ENCODE data around the gene ATP2C2. TPM values are rescaled to one million over a fixed set of nuclear protein-coding genes. Genes with fewer than 3 reads are reported as not detected.
"Not testable (repeated sequence)": the region's sequence is repeated elsewhere in the genome, so short reads cannot be mapped to it uniquely, and the experiment has no call there.

The ATP2C2 gene
- polyA plus RNA-seq, 1 donor (not counting 4 experiments of a cell fraction or from before 2014, with no cell fraction given), result 0.96 TPM

DNA sequence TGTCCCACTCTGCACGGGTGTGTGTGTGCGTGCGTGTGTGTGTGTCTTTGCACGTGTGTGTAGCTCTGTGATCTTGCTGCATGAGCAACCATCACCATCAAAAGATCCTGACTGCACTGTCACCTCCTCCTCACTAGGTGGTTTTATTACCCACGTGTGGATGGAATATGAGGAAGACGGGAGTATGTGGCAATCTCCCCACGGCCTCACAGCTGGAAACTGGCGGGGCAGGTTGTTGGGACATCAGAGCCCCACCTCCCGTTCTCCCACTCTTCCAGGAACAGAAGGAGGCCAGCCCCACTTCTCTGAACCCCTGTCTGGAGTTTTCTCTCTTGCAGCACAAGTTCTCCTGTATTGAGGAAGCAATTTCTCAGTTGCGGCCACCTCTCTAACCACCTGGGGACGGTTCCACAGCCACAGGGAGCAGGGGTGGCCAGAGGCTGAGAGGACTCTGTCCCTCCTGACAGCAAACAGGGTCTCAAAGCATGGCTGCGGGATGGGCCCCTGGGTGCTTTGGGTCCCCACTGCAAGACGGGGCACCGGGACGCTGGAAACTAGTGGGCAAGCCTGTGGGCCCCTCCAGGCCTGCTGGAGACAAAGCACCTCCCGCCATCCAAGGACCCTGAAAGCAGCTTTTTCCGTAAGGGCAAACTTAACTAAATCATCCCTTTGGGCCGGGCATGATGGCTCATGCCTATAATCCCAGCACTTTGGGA is 27.9 kb upstream of the ATP2C2 start:
- Histone ChIP-seq H4K20me1 (ENCODE audit: control insufficient read depth, extremely low read depth, insufficient read depth, low read length) (no peaks in the 10 kb centered on the region), H3K4me3 (ENCODE audit: control insufficient read depth in 2 of 3, extremely low read depth in 1 of 3, insufficient read depth in 2 of 3, low read depth in 1 of 3, low read length in 3 of 3) (no peak overlapping the region), H3K4me1 (ENCODE audit: control insufficient read depth, extremely low read depth, insufficient read depth, low read length) (no peaks in the 10 kb centered on the region), H3K9me3 (ENCODE audit: control insufficient read depth, low read depth, low read length) (no peaks in the 10 kb centered on the region), H2AFZ (ENCODE audit: control insufficient read depth, low read length) (no peak overlapping the region), H3K9me1 (ENCODE audit: control insufficient read depth, extremely low read depth, insufficient read depth, low read length) (no peaks in the 10 kb centered on the region), H3K79me2 (ENCODE audit: control insufficient read depth, insufficient read depth, low read length) (no peaks in the 10 kb centered on the region), H3K9ac (ENCODE audit: control insufficient read depth, extremely low read depth, insufficient read depth, low read length) (no peak overlapping the region), H3K4me2 (ENCODE audit: control insufficient read depth, extremely low read depth, insufficient read depth, low read depth, low read length) (no peak overlapping the region), H3K36me3 (ENCODE audit: control insufficient read depth in 2 of 2, extremely low read depth in 1 of 2, insufficient read depth in 2 of 2, low read length in 2 of 2) (no peaks in the 10 kb centered on the region), H3K27ac (ENCODE audit: control insufficient read depth, insufficient read depth, low read length) (no peak overlapping the region), H3K27me3 (ENCODE audit: control insufficient read depth, extremely low read depth, insufficient read depth, low read length) (peaks cover 6% of the 10 kb centered on the region)
- no peak for TF ChIP-seq EZH2 (IDR thresholded peaks at IDR 0.05; ENCODE audit: low read length)
- TF ChIP-seq, protein P1, sequence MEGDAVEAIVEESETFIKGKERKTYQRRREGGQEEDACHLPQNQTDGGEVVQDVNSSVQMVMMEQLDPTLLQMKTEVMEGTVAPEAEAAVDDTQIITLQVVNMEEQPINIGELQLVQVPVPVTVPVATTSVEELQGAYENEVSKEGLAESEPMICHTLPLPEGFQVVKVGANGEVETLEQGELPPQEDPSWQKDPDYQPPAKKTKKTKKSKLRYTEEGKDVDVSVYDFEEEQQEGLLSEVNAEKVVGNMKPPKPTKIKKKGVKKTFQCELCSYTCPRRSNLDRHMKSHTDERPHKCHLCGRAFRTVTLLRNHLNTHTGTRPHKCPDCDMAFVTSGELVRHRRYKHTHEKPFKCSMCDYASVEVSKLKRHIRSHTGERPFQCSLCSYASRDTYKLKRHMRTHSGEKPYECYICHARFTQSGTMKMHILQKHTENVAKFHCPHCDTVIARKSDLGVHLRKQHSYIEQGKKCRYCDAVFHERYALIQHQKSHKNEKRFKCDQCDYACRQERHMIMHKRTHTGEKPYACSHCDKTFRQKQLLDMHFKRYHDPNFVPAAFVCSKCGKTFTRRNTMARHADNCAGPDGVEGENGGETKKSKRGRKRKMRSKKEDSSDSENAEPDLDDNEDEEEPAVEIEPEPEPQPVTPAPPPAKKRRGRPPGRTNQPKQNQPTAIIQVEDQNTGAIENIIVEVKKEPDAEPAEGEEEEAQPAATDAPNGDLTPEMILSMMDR (optimal IDR thresholded peaks at IDR 0.05 in 1 of 3, IDR thresholded peaks at IDR 0.05 in 1 of 3, conservative IDR thresholded peaks at IDR 0.05 in 1 of 3; ENCODE audit: extremely low read depth in 1 of 3, insufficient read depth in 2 of 3, low read length in 3 of 3), result peak; percentile 15 to 42 (median 29)
- DNase-seq (ENCODE audit: low read depth, low spot score), result no peak
- no peak for FAIRE-seq
- dilution Hi-C loops (cut with MboI; ENCODE audit: extremely low pct_ligation_motif_present, low sequenced_read_pairs), result no loop called here

DNA sequence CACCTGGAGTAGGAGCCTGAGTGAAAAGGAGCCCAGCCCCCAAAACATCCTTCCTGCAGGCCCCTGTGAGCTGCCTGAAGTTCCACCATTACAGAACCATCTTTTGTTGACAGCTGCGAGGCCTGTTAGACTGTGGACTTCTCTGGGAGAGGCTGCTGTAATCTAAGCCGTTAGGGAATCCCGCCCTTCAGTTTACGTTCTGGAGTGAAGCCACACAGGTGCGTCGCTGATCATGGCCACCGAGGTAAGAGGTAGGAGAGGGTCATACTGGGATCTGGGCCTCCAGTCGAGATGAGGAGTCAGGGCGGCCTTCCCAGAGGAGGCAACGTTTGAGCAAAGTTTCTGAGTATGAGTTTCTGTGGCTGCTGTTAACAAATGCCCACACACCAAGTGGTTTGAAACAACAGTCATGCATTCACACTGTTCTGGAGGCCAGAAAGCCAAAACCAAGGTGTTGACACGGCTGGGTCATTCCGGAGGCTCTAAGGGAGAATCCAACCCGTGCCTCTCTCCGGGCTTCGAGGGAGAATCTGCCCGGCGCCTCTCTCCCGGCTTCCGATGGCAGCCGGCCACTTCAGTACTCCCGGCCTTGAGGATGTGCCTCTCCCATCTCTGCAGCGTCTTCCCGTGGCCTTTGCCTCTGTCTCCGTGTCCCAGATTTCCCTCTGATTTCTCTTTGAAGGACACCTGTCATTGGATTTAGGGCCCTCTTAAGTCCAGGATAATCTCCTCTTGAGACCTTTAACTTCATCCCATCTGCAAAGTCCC is 26.6 kb upstream of the ATP2C2 start:
- TF ChIP-seq EZH2 (IDR thresholded peaks at IDR 0.05; ENCODE audit: low read length), result no peak
- TF ChIP-seq, protein P1 (optimal IDR thresholded peaks at IDR 0.05 in 1 of 3, IDR thresholded peaks at IDR 0.05 in 1 of 3, conservative IDR thresholded peaks at IDR 0.05 in 1 of 3; ENCODE audit: extremely low read depth in 1 of 3, insufficient read depth in 2 of 3, low read length in 3 of 3), result no peak
- no peaks in the 10 kb centered on the region for H3K9me1 ChIP-seq (ENCODE audit: control insufficient read depth, extremely low read depth, insufficient read depth, low read length)
- no peaks in the 10 kb centered on the region for H3K36me3 ChIP-seq (ENCODE audit: control insufficient read depth in 2 of 2, extremely low read depth in 1 of 2, insufficient read depth in 2 of 2, low read length in 2 of 2)
- H2AFZ ChIP-seq (ENCODE audit: control insufficient read depth, low read length), result no peak overlapping the region
- no peak overlapping the region for H3K4me3 ChIP-seq (ENCODE audit: control insufficient read depth in 2 of 3, extremely low read depth in 1 of 3, insufficient read depth in 2 of 3, low read depth in 1 of 3, low read length in 3 of 3)
- dilution Hi-C loops (cut with MboI; ENCODE audit: extremely low pct_ligation_motif_present, low sequenced_read_pairs), result no loop called here
- no peaks in the 10 kb centered on the region for H3K9me3 ChIP-seq (ENCODE audit: control insufficient read depth, low read depth, low read length)
- H4K20me1 ChIP-seq (ENCODE audit: control insufficient read depth, extremely low read depth, insufficient read depth, low read length), result no peaks in the 10 kb centered on the region
- DNase-seq (ENCODE audit: low read depth, low spot score), result no peak
- H3K79me2 ChIP-seq (ENCODE audit: control insufficient read depth, insufficient read depth, low read length), result no peaks in the 10 kb centered on the region
- FAIRE-seq, result no peak
- H3K4me1 ChIP-seq (ENCODE audit: control insufficient read depth, extremely low read depth, insufficient read depth, low read length), result no peaks in the 10 kb centered on the region
- peaks cover 10% of the 10 kb centered on the region for H3K27me3 ChIP-seq (ENCODE audit: control insufficient read depth, extremely low read depth, insufficient read depth, low read length)
- H3K4me2 ChIP-seq (ENCODE audit: control insufficient read depth, extremely low read depth, insufficient read depth, low read depth, low read length), result no peak overlapping the region
- H3K9ac ChIP-seq (ENCODE audit: control insufficient read depth, extremely low read depth, insufficient read depth, low read length), result no peak overlapping the region
- H3K27ac ChIP-seq (ENCODE audit: control insufficient read depth, insufficient read depth, low read length), result no peak overlapping the region

DNA sequence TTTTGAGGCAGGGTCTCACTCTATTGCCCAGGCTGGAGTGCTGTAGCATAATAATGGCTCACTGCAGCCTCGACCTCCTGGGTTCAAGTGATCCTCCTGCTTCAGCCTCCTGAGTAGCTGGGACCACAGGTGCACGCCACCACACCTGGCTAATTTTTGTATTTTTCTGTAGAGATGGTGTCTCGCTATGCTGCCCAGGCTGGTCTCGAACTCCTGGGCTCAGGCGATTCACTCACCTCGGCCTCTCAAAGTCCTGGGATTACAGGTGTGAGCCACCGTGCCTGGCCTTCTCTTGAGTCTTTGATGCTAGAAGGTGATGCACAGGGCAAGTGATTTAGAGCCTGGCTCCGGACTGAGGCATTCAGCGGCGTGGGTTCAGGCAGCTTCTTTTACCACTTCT is 24.5 kb upstream of the ATP2C2 start:
- H3K27me3 ChIP-seq (ENCODE audit: control insufficient read depth, extremely low read depth, insufficient read depth, low read length), result peaks cover 15% of the 10 kb centered on the region
- H4K20me1 ChIP-seq (ENCODE audit: control insufficient read depth, extremely low read depth, insufficient read depth, low read length); H3K9me3 ChIP-seq (ENCODE audit: control insufficient read depth, low read depth, low read length); dilution Hi-C loops (cut with MboI; ENCODE audit: extremely low pct_ligation_motif_present, low sequenced_read_pairs); H3K36me3 ChIP-seq (ENCODE audit: control insufficient read depth in 2 of 2, extremely low read depth in 1 of 2, insufficient read depth in 2 of 2, low read length in 2 of 2); FAIRE-seq; H2AFZ ChIP-seq (ENCODE audit: control insufficient read depth, low read length); H3K9ac ChIP-seq (ENCODE audit: control insufficient read depth, extremely low read depth, insufficient read depth, low read length); DNase-seq (ENCODE audit: low read depth, low spot score); H3K4me3 ChIP-seq (ENCODE audit: control insufficient read depth in 2 of 3, extremely low read depth in 1 of 3, insufficient read depth in 2 of 3, low read depth in 1 of 3, low read length in 3 of 3); H3K79me2 ChIP-seq (ENCODE audit: control insufficient read depth, insufficient read depth, low read length); H3K4me1 ChIP-seq (ENCODE audit: control insufficient read depth, extremely low read depth, insufficient read depth, low read length); H3K27ac ChIP-seq (ENCODE audit: control insufficient read depth, insufficient read depth, low read length); H3K4me2 ChIP-seq (ENCODE audit: control insufficient read depth, extremely low read depth, insufficient read depth, low read depth, low read length); H3K9me1 ChIP-seq (ENCODE audit: control insufficient read depth, extremely low read depth, insufficient read depth, low read length): not testable (repeated sequence)
